ENCODE results near the gene VRK1. TPM values are rescaled to one million over a fixed set of nuclear protein-coding genes. Genes with fewer than 3 reads are reported as not detected.
A peak's percentile ranks its signal among the peaks of the same experiment; 100 is the strongest.

VRK1 gene
- total RNA-seq, 1 donor from 2014 or later, result 76.7 TPM

DNA sequence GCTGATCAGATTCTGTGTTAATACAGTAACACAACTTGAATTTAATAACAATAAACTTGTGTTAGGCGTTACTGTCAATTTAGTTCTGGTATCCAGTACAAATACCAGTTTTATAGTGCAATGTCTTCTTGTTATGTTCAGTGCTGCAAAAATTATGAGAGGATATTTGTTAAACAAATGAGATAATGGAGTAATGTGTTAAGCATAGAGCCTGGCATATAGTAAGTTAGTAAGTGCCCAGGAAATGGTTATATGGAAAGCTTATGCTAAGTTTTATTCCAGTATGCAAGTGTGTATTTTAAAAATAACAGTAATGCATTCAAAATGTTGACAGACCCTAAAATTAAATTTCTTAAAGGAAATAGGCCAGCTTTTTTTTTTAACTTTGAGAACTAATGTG lies 1.8 kb downstream of the VRK1 start:
- intact Hi-C loops (cut with micrococcal nuclease), result loop anchor here (5.0 kb wide), 2 partner anchors 53 to 437 kb away; partner anchors contain the start of genes ATG2B and GSKIP
- H3K4me1 Mint-ChIP-seq, result peaks cover 40% of the 10 kb centered on the region
- H3K36me3 Mint-ChIP-seq (ENCODE audit: low read depth), result peaks cover 4% of the 10 kb centered on the region
- H3K27me3 Mint-ChIP-seq, result peaks cover 2% of the 10 kb centered on the region
- H3K4me3 Mint-ChIP-seq, result peak overlapping the region; percentile 97
- no peak overlapping the region for H3K27ac Mint-ChIP-seq
- no peaks in the 10 kb centered on the region for H3K9me3 Mint-ChIP-seq
- no peak for DNase-seq

DNA sequence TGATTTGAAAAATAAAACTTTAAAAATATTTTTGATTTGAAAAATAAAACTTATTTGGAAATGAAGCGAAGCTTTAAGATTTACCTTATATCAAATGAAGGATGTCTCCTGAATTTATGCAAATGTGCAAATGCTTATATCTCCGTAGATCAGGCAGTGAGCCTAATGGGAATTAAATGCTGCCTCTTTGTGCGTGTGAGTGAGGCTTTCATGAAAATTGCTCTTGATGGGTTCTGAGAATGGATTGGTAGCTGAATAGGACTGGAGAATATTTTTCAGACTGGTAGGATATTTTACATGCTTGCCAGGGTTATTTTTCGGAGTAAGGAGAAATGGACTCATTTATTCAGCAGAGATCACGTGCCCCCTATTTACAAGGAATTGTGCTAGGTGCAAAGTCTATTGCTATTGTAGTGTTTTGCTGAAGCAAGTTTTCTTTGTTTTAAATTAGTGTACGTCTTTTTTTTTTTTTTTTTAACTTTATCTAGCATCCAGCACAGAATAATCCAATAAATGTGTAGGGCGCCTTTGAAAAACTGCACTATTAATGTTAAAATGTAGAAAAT lies 2.4 kb downstream of the VRK1 start:
- intact Hi-C loops (cut with micrococcal nuclease), result loop anchor here (5.0 kb wide), 2 partner anchors 53 to 437 kb away; partner anchors contain the start of genes ATG2B and GSKIP
- no peak for DNase-seq
- Mint-ChIP-seq H3K4me1 (peaks cover 45% of the 10 kb centered on the region), H3K27ac (no peak overlapping the region), H3K4me3 (peak overlapping the region; percentile 54), H3K27me3 (peaks cover 2% of the 10 kb centered on the region), H3K9me3 (no peaks in the 10 kb centered on the region), H3K36me3 (ENCODE audit: low read depth) (peaks cover 4% of the 10 kb centered on the region)

DNA sequence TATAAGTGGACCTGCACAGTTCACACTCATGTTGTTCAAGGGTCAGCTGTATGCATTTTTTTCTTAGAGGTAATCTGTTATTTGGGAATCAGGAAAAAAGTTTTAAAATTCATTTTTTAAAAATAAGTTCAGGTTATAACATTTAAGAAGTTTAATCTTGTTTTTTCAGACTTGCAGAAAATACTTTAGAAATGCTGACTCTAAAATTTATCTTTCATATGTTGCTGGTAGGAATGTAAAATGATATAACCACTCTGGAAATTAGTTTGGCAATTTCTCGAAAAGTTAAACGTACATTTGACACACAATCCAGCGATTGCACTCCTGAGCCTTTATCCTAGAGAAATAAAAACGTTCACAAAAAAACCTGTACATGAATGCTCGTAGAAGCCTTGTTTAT lies 4.7 kb downstream of the VRK1 start:
- peaks cover 10% of the 10 kb centered on the region for H3K36me3 Mint-ChIP-seq (ENCODE audit: low read depth)
- DNase-seq, result no peak
- no peak overlapping the region for H3K27ac Mint-ChIP-seq
- no peaks in the 10 kb centered on the region for H3K27me3 Mint-ChIP-seq
- H3K4me3 Mint-ChIP-seq, result no peak overlapping the region
- H3K9me3 Mint-ChIP-seq, result no peaks in the 10 kb centered on the region
- intact Hi-C loops (cut with micrococcal nuclease), result no loop called here
- peaks cover 44% of the 10 kb centered on the region for H3K4me1 Mint-ChIP-seq

DNA sequence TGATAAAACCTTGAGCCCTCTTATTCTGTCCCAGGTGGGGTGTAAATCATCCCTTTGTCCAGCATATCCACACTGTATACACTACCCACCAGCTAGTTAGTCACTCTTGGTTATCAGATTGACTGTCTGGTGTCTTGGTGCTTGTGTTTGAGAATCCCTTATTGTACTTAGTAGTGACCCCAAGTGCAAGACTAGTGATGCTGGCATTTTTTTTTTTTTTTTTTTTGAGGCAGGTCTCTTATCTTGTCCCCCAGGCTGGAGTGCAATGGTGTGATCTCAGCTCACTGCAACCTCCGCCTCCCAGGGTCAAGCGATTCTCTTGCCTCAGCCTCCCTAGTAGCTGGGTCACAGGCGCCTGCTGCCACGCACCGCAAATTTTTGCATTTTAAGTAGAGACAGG lies 5.8 kb downstream of the VRK1 start:
- no peak for DNase-seq
- H3K36me3 Mint-ChIP-seq (ENCODE audit: low read depth), result peaks cover 13% of the 10 kb centered on the region
- no peaks in the 10 kb centered on the region for H3K9me3 Mint-ChIP-seq
- H3K27ac Mint-ChIP-seq, result no peak overlapping the region
- H3K4me1 Mint-ChIP-seq, result peaks cover 42% of the 10 kb centered on the region
- H3K4me3 Mint-ChIP-seq, result no peak overlapping the region
- intact Hi-C loops (cut with micrococcal nuclease), result no loop called here
- no peaks in the 10 kb centered on the region for H3K27me3 Mint-ChIP-seq

DNA sequence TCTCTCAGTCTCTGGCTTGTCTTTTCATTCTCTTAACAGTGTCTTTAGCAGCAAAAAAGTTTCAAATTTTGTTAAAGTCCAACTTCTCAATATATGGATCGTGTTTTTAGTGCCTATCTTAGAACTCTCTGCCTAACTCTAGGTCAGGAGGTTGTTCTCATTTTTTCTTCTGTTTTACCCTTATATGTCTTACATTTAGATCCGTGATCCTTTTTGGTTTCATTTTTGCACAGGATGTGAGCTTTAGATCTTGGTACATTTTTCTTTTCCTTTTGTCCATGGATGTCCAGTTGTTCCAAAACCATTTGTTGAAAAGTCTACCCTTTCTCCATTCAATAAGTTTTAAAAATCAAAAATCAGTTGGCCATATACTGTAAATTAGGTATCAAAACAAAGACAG lies 6.8 kb downstream of the VRK1 start:
- Mint-ChIP-seq H3K27me3 (no peaks in the 10 kb centered on the region), H3K36me3 (ENCODE audit: low read depth) (peaks cover 21% of the 10 kb centered on the region), H3K4me1 (peaks cover 35% of the 10 kb centered on the region), H3K27ac (no peak overlapping the region), H3K9me3 (no peaks in the 10 kb centered on the region), H3K4me3 (peak overlapping the region; percentile 50)
- intact Hi-C loops (cut with micrococcal nuclease), result no loop called here
- DNase-seq, result no peak

DNA sequence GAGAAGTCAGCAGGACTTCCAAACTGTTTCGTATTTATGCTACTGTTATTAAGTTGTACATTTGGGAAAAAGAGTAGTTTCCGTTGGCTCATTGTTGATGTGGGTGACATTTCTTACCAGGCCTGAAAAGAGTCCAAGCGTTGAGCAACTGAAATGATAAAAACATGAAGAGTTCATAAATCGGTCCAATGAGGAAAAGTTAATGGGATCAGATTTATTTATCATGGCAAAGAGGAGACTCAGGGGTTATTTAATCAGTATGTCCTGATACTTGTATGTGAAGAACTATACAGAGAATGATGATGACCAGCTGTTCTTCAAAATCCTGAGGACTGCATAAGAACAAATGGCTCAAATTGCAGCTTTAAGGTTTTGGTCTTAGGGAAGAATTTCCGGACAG lies 7.7 kb downstream of the VRK1 start:
- peaks cover 23% of the 10 kb centered on the region for H3K36me3 Mint-ChIP-seq (ENCODE audit: low read depth)
- H3K4me3 Mint-ChIP-seq, result no peak overlapping the region
- no peak for DNase-seq
- peaks cover 30% of the 10 kb centered on the region for H3K4me1 Mint-ChIP-seq
- intact Hi-C loops (cut with micrococcal nuclease), result no loop called here
- H3K9me3 Mint-ChIP-seq, result no peaks in the 10 kb centered on the region
- H3K27ac Mint-ChIP-seq, result no peak overlapping the region
- no peaks in the 10 kb centered on the region for H3K27me3 Mint-ChIP-seq

DNA sequence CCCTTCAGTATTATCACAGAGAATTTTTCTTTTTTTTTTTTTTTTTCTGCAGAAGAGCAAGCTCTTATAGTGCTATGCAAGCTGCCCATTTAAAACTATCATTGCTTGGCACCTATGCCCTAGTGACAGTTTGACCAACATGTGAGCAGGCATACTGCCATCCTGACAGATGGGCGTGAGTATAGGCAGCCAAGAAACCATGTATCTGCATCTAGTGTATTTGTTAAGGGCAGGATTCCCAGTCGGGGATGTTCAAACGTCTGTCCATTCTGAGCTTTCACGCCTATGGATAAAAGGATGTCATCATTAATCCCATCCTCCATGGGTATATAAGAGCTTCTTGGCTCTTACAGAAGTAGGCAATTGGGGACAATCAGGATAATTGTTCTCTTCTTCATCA lies 8.8 kb downstream of the VRK1 start:
- H3K27me3 Mint-ChIP-seq, result no peaks in the 10 kb centered on the region
- no peak overlapping the region for H3K4me3 Mint-ChIP-seq
- peaks cover 28% of the 10 kb centered on the region for H3K4me1 Mint-ChIP-seq
- no peak overlapping the region for H3K27ac Mint-ChIP-seq
- no peak for DNase-seq
- intact Hi-C loops (cut with micrococcal nuclease), result no loop called here
- no peaks in the 10 kb centered on the region for H3K9me3 Mint-ChIP-seq
- peaks cover 26% of the 10 kb centered on the region for H3K36me3 Mint-ChIP-seq (ENCODE audit: low read depth)

DNA sequence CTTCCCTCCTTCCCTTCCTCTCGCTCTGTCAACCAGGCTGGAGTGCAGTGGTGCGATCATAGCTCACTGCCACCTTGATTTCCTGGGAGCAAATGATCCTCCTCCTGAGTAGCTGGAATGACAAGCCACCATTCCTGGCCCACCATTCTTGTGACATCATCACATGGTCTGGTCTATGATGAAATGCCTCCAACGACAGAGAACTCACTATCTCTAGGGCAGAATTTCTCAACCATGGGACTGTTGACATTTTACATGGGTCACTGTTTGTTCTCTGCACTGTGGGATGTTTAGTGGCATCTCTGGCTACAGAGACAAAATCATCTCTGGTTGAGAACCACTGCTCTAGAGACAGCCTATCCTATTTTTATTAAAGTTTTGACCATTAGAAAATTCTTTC lies 9.7 kb downstream of the VRK1 start:
- intact Hi-C loops (cut with micrococcal nuclease), result no loop called here
- Mint-ChIP-seq H3K27ac (no peak overlapping the region), H3K36me3 (ENCODE audit: low read depth) (peaks cover 30% of the 10 kb centered on the region), H3K4me3 (no peak overlapping the region), H3K9me3 (no peaks in the 10 kb centered on the region), H3K4me1 (peaks cover 34% of the 10 kb centered on the region), H3K27me3 (no peaks in the 10 kb centered on the region)
- no peak for DNase-seq

DNA sequence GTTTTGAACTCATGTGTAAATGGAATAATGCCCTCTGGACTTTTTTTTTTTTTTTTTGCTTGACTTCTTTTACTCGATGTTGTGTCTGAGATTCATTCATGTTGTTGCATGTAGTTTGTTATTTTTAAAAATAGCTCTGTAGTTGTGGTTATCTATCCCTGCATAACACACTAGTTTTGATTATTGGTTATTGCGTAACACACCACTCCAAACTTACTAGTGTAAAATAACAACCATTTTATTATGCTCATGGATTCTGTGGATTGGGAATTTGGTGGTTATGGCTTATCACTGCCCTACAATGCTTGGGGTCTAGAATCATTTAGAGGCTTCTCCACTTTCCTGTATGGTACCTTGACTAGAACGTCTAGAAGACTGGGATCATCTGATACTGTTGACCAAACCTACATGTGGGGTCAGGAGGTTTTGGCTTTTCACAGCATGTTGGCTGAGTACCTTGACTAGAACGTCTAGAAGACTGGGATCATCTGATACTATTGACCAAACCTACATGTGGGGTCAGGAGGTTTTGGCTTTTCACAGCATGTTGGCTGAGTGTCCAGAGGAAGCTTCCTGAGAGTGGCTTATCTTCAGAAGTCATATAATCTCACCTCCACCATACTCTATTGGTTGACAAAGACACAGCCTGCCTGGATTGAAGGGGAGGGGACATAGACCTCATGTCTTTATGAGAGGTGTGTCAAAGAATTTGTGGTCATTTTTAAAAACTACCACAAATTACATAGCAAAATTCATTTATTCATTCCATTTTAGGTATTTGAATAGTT lies 11.6 kb downstream of the VRK1 start:
- H3K4me1 Mint-ChIP-seq, result peaks cover 34% of the 10 kb centered on the region
- intact Hi-C loops (cut with micrococcal nuclease), result no loop called here
- no peak for DNase-seq
- H3K9me3 Mint-ChIP-seq, result no peaks in the 10 kb centered on the region
- no peak overlapping the region for H3K4me3 Mint-ChIP-seq
- peaks cover 30% of the 10 kb centered on the region for H3K36me3 Mint-ChIP-seq (ENCODE audit: low read depth)
- no peaks in the 10 kb centered on the region for H3K27me3 Mint-ChIP-seq
- no peak overlapping the region for H3K27ac Mint-ChIP-seq

DNA sequence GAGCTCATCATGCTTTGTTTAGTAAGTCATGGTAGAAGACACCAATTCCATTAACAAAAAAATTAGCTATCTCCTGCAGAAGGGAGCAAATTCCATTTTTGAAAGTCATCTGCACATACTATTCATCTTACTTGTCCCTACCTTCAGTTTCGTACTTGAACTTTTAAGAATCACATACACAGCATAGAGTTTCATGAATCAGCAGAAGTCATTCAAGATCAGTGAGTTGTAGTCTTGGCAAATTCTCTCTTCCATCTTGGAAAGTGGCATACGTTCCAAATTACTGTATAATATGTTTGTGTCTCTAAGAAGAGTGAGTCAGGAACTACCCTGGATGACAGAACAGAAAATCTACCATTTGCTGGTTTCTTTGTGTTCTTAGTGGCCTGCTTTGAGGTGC lies 14.1 kb downstream of the VRK1 start:
- Mint-ChIP-seq H3K27me3 (no peaks in the 10 kb centered on the region), H3K4me3 (no peak overlapping the region), H3K36me3 (ENCODE audit: low read depth) (peaks cover 28% of the 10 kb centered on the region), H3K9me3 (no peaks in the 10 kb centered on the region), H3K27ac (no peak overlapping the region), H3K4me1 (peaks cover 26% of the 10 kb centered on the region)
- intact Hi-C loops (cut with micrococcal nuclease), result no loop called here
- DNase-seq, result no peak

DNA sequence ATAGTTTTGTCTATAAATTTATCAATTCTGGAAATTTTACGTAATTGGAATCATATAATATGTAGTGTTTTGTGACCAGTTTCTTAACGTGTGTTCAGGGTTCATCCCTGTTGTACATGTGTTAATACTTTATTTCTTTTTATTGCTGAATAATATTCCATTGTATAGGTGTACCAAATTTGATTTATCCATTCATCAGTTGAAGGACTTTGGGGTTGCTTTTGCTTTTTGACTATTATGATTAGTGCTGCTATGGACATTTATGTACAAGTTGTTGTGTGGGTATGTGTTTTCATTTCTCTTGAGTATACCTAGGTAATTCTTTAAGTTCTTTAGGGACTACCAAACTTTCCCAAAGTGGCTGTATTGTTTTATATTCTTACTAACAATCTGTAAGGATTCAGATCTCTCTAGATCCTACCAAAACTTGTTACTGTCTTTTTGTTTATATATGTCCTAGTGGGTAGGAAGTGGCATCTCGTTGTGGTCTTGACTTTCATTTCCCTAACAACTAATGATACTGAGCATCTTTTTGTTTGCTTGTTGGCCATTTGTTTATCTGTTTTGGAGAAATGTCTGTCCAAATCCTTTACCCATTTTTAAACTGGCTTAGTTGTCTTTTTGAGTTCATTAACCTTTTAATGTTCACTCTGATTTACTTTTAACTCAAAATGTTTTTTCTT lies 14.9 kb downstream of the VRK1 start:
- H3K27me3 Mint-ChIP-seq, result no peaks in the 10 kb centered on the region
- H3K9me3 Mint-ChIP-seq, result no peaks in the 10 kb centered on the region
- H3K4me3 Mint-ChIP-seq, result no peak overlapping the region
- no peak overlapping the region for H3K27ac Mint-ChIP-seq
- peaks cover 29% of the 10 kb centered on the region for H3K36me3 Mint-ChIP-seq (ENCODE audit: low read depth)
- peaks cover 27% of the 10 kb centered on the region for H3K4me1 Mint-ChIP-seq
- intact Hi-C loops (cut with micrococcal nuclease), result no loop called here
- DNase-seq, result no peak

DNA sequence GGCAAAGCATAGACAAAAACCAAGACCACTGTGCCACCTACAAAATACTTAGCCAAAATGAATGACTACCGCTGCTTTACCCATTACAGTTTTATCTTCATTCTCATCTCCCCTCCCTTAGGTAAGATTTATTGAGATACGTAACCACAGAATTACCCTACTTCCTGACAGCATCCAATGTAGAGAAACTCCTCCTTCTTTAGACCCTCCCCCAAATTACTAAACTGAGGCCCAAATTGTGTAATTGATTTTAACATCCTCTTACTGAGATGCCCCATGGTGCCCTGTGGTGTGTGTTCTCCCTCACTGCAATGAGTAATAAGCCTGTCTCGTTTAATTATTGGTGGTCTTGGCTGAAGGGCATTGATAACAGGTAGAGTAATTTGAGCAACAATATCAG lies 19.1 kb downstream of the VRK1 start:
- no peak overlapping the region for H3K4me3 Mint-ChIP-seq
- H3K36me3 Mint-ChIP-seq (ENCODE audit: low read depth), result peaks cover 12% of the 10 kb centered on the region
- H3K27ac Mint-ChIP-seq, result no peak overlapping the region
- intact Hi-C loops (cut with micrococcal nuclease), result no loop called here
- H3K4me1 Mint-ChIP-seq, result peaks cover 22% of the 10 kb centered on the region
- no peaks in the 10 kb centered on the region for H3K9me3 Mint-ChIP-seq
- no peaks in the 10 kb centered on the region for H3K27me3 Mint-ChIP-seq
- no peak for DNase-seq

DNA sequence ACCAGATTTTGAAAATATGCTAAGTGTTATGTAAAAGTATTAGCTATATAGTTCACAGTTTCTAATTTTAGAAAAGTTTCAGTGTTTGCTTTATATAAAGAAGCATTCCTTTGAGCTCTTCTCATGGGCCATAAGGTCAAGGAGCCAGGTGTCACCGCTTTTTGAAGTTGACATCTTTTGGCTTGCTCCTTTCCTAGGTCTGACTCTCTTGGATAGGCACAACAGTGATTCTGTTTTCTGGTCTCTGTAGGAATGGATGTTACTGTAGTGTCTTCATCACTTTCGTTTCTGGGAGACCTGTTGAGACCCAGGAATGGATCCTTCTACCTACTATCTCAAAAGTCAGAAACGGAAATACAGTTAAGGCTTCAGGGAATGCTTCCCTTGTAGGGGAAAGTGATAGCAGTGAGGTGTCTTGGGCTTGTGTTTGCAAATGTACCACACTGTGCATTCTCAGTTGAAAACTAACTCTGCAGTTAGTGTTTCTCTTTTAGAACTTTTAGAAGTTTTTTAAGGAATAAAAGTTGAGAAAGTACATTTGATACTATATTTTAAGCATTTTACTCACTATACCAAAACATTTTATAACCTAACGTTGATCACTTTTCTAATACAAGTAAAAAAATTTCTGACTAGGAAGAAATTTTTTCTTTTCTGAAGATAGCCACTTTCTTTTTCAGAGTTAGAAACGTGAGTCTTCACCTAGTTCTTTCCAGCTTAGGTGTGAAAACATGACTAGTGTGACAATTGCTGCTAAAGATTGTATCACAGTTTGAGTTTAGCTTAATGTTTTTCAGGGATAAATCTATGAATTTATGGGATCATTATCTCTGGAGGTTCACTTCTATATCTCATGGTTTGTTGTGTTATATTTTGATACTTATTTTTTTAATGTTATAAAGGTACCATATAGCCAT lies 20.8 kb downstream of the VRK1 start:
- H3K4me3 Mint-ChIP-seq, result no peak overlapping the region
- peak overlapping the region; percentile 6 for H3K27ac Mint-ChIP-seq
- peaks cover 14% of the 10 kb centered on the region for H3K36me3 Mint-ChIP-seq (ENCODE audit: low read depth)
- intact Hi-C loops (cut with micrococcal nuclease), result no loop called here
- H3K4me1 Mint-ChIP-seq, result peaks cover 9% of the 10 kb centered on the region
- DNase-seq, result no peak
- H3K27me3 Mint-ChIP-seq, result no peaks in the 10 kb centered on the region
- H3K9me3 Mint-ChIP-seq, result no peaks in the 10 kb centered on the region
